ENCODE results near the gene NKX1-1. TPM values are rescaled to one million over a fixed set of nuclear protein-coding genes. Genes with fewer than 3 reads are reported as not detected.

Gene NKX1-1
- total and polyA plus RNA-seq, 8 donors, result not detected

DNA sequence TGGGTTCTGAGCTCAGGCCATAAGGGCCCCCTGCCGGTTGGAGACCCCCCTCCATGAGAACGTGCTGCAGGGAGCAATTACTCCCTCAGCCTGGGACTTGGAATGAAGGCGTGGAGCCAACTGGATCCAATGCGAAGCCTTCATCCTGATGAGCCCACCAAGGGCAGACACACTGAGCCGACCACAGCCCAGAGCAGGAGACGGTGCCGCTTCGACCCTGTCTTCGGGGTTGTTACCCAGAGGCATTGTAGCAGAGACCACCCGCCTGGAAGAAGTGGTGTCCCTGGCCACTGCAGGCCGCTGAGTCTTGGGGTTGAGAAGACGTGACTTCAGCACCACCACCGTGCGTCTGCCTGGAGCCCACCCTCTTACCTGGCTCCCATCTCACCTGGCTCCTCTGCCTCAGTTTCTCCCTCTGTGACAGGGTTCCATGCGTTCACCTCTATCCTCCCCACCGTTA lies 7.0 kb upstream of the NKX1-1 start:
- no peak for DNase-seq
- intact Hi-C loops (cut with DNase I), result no loop called here
- H3K27me3 ChIP-seq, result peaks cover 68 to 100% of the 10 kb centered on the region in 2 donors
- no peaks in the 10 kb centered on the region for H3K4me1 ChIP-seq
- no peaks in the 10 kb centered on the region for H3K9me3 ChIP-seq
- H3K4me3 ChIP-seq, result no peak overlapping the region
- H3K36me3 ChIP-seq, result no peaks in the 10 kb centered on the region
- TF ChIP-seq, protein P1, sequence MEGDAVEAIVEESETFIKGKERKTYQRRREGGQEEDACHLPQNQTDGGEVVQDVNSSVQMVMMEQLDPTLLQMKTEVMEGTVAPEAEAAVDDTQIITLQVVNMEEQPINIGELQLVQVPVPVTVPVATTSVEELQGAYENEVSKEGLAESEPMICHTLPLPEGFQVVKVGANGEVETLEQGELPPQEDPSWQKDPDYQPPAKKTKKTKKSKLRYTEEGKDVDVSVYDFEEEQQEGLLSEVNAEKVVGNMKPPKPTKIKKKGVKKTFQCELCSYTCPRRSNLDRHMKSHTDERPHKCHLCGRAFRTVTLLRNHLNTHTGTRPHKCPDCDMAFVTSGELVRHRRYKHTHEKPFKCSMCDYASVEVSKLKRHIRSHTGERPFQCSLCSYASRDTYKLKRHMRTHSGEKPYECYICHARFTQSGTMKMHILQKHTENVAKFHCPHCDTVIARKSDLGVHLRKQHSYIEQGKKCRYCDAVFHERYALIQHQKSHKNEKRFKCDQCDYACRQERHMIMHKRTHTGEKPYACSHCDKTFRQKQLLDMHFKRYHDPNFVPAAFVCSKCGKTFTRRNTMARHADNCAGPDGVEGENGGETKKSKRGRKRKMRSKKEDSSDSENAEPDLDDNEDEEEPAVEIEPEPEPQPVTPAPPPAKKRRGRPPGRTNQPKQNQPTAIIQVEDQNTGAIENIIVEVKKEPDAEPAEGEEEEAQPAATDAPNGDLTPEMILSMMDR (IDR thresholded peaks at IDR 0.05), result no peak
- no peak overlapping the region for H3K27ac ChIP-seq
- ATAC-seq, result no peak

DNA sequence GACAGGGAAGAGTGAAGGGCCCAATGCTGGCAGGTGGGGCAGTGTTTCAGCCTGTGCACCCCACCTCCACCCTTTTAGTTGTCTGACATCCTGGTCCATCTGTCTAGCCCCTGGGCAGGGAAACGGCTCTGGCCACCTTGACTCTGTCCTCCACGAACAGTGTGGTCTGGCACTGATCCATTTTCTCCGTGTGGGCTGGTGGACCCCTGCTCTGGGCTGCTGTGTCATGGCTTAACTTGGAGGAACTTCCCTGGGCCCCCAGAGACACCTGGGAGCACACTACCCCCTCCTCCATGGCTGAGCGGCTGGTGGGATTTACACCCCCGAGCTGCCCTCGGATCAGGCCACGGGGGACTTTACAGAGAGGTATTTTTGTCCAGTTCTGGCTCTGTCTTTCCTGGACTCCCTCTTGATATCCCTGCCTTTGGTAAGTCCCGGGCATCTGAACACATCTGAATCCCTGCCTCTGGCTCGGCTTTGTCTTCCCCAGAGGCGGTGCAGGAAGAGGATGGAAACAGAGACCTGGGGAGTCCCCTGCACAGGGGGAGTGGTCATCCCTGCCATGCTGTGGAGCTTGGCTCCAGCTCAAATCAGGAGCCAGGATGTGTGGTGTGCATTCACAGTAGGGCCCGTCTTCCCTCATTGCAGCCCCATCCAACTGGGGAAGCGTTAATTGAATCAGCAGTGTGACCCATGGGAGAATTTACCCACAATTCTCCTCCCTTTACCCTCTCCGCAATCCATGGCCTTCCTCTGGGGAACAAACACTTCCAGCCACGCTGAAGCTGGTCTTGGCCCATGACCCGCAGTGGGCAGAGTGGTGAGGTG lies 6.3 kb upstream of the NKX1-1 start:
- TF ChIP-seq, protein P1 (IDR thresholded peaks at IDR 0.05), result no peak
- H3K27ac ChIP-seq, result no peak overlapping the region
- H3K4me3 ChIP-seq, result no peak overlapping the region

DNA sequence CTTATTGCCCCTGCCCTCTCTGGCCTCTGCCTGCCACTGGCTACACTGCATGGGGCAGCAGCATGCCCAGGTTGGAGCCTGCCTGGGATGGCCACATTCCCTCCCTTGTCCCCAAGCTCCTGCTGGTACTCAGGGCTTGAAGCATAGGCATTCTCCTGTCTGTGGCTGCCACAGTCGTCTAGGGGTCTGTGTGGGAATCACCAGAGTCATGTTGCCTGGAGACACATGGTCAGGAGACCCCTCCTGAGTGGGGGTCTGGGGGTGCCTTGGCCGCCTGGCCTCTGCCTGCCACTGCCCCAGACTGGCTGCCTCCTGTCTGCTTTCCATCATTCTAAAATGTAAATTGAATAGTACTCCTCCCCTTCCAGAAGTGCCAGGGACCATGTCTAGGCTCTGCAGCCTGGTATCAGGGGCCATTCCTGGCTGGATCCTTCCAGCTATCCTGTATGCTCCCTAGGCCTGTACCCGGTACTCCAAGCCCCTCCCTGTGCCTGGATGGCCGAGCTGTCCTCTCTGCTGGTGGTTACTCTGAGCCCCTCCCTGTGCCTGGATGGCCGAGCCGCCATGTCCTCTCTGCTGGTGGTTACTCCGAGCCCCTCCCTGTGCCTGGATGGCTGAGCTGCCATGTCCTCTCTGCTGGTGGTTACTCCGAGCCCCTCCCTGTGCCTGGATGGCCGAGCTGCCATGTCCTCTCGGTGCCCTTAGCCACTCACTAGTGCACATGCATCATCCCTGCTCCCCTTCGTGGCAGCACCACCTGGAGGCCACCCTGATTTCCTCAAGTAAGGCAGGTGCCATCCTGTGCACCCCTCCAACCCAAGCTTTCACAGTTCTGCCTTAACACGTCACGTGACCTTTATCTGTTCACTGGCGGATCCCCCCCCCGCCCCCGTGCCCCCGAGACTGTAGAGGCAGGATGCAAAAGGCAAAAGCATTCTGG lies 5.5 kb upstream of the NKX1-1 start:
- H3K4me1 ChIP-seq, result no peaks in the 10 kb centered on the region
- H3K4me3 ChIP-seq, result no peak overlapping the region
- intact Hi-C loops (cut with DNase I), result no loop called here
- TF ChIP-seq, protein P1 (IDR thresholded peaks at IDR 0.05), result no peak
- no peaks in the 10 kb centered on the region for H3K9me3 ChIP-seq
- no peaks in the 10 kb centered on the region for H3K36me3 ChIP-seq
- ATAC-seq (no peak), DNase-seq (peak in 1 of 4 donors; percentile 40)
- no peak overlapping the region for H3K27ac ChIP-seq
- H3K27me3 ChIP-seq, result peaks cover 83 to 100% of the 10 kb centered on the region in 2 donors

More for the DNA sequence above, 6.3 kb upstream of the NKX1-1 start:
- Histone ChIP-seq H3K36me3 (no peaks in the 10 kb centered on the region), H3K27me3 (peaks cover 74 to 100% of the 10 kb centered on the region in 2 donors), H3K9me3 (no peaks in the 10 kb centered on the region), H3K4me1 (no peaks in the 10 kb centered on the region)
- intact Hi-C loops (cut with DNase I), result no loop called here
- no peak for DNase-seq
- no peak for ATAC-seq

DNA sequence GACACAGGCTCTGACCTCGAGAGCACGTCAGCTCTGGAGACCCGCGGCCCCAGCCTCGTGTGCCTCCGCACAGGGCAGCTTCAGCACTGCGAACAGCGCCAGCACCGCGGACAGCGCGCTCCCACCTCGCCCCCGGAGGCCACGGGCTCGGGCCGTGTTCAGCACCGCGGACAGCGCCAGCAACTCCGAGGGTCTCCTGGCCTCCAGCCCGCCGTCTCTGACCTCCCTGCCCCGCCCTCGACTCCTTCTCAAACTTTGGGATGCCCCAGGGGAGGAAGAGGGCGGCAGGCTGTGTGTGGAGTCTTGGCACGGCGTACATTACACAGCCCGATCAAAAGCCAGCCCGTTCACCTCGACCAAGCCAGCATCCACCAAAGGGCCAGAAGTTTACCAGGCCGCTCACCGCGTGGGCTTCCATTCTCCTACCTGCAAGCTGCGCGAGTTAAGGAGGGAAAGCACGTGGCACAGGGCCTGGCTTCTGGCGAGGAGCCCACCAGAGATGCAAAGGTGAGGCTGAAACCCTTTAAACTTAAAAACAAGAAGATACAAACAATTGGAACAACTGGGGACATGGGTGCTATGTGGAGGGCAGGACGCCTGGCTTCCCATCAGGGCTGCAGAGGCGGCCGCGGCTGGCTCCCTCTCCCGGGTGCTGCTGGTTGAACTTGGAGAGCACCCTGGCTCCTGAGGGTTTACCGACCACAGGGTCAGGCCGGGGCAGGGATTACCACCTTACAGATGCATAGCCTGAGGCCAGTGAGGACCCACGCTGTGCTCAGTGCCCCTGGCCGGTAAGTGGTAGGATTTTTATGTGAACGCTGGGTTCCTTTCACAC lies 4.5 kb upstream of the NKX1-1 start:
- Histone ChIP-seq H3K27me3 (peaks cover 90 to 100% of the 10 kb centered on the region in 2 donors), H3K36me3 (no peaks in the 10 kb centered on the region), H3K4me1 (no peaks in the 10 kb centered on the region), H3K27ac (no peak overlapping the region), H3K4me3 (no peak overlapping the region), H3K9me3 (no peaks in the 10 kb centered on the region)
- ATAC-seq (peak; percentile 91), DNase-seq (peak; percentile 51 to 86 (median 77))
- intact Hi-C loops (cut with DNase I), result no loop called here
- TF ChIP-seq, protein P1 (IDR thresholded peaks at IDR 0.05), result no peak
